HEK293T (cell line): ENCODE measurements around the gene ZNF564.

Source experiments
- CTCF ChIA-PET: fragments of 350-600 bp; formaldehyde crosslinking; extraction: SDS; loops from one replicate; lab custom pipeline; 2021; ENCODE audit warnings: antibody characterized with exemption, inconsistent platforms; lab: Yijun Ruan, JAX
- POLR2A ChIA-PET: fragments of 350-600 bp; formaldehyde crosslinking; extraction: SDS; loops from one replicate; lab custom pipeline; 2020; ENCODE audit warnings: antibody characterized with exemption, inconsistent platforms; lab: Yijun Ruan, JAX
- DNase-seq: peaks from one replicate; pipeline ENCODE4 v3.0.0; 2012; ENCODE audit warnings: mixed read lengths; ENCODE audit errors: extremely low spot score
- ARNT ChIP-seq: fragments of 450-650 bp; IDR thresholded peaks from 2 replicates; pipeline ENCODE4 v1.6.1; 2017; ENCODE audit warnings: mild to moderate bottlenecking
- BHLHE40 ChIP-seq: fragments of 450-650 bp; IDR thresholded peaks from 2 replicates; pipeline ENCODE4 v1.6.1; 2016; ENCODE audit warnings: mild to moderate bottlenecking, moderate library complexity, borderline replicate concordance
- CTBP1 ChIP-seq: fragments of 450-650 bp; IDR thresholded peaks from 2 replicates; pipeline ENCODE4 v1.6.1; 2016; ENCODE audit warnings: borderline replicate concordance
- ELF4 ChIP-seq: fragments of 450-650 bp; IDR thresholded peaks from 2 replicates; pipeline ENCODE4 v1.6.1; 2017; ENCODE audit warnings: antibody characterized with exemption
- FOXA1 ChIP-seq: fragments of 450-650 bp; IDR thresholded peaks from 2 replicates; pipeline ENCODE4 v1.6.1; 2016; ENCODE audit warnings: mild to moderate bottlenecking
- FOXK2 ChIP-seq: fragments of 450-650 bp; IDR thresholded peaks from 2 replicates; pipeline ENCODE4 v1.6.1; 2016; ENCODE audit warnings: mild to moderate bottlenecking
- FOXM1 ChIP-seq: fragments of 450-650 bp; IDR thresholded peaks from 2 replicates; pipeline ENCODE4 v1.6.1; 2017; ENCODE audit warnings: mild to moderate bottlenecking, borderline replicate concordance
- HDGF ChIP-seq: fragments of 450-650 bp; IDR thresholded peaks from 2 replicates; pipeline ENCODE4 v1.6.1; 2017; ENCODE audit warnings: antibody characterized with exemption, borderline replicate concordance
- L3MBTL2 ChIP-seq: fragments of 450-650 bp; conservative IDR thresholded peaks from 2 replicates; pipeline ENCODE4 v1.6.1; 2016; ENCODE audit warnings: mild to moderate bottlenecking
- LEF1 ChIP-seq: fragments of 450-650 bp; IDR thresholded peaks from 2 replicates; pipeline ENCODE4 v1.6.1; 2017; ENCODE audit warnings: mild to moderate bottlenecking, borderline replicate concordance
- NFRKB ChIP-seq: fragments of 450-650 bp; IDR thresholded peaks from 2 replicates; pipeline ENCODE4 v1.6.1; 2016; ENCODE audit warnings: mild to moderate bottlenecking, moderate library complexity
- PKNOX1 ChIP-seq: fragments of 450-650 bp; IDR thresholded peaks from 2 replicates; pipeline ENCODE4 v1.6.1; 2016
- SP1 ChIP-seq: fragments of 450-650 bp; IDR thresholded peaks from 2 replicates; pipeline ENCODE4 v1.6.1; 2017
- SUZ12 ChIP-seq: fragments of 450-650 bp; IDR thresholded peaks from 2 replicates; pipeline ENCODE4 v1.6.1; 2016; ENCODE audit warnings: mild to moderate bottlenecking
- TARDBP ChIP-seq: fragments of 450-650 bp; IDR thresholded peaks from 2 replicates; pipeline ENCODE4 v1.6.1; 2016
- ZNF384 ChIP-seq: fragments of 450-650 bp; IDR thresholded peaks from 2 replicates; pipeline ENCODE4 v1.6.1; 2016

ZNF564 gene

GRCh38 chr19:12546903-12547302 is 4.4 kb downstream of the ZNF564 start:
- ChIA-PET POLR2A (interaction anchor here (0.7 kb wide), 1 partner anchor 106 kb away, joined by 3 read pairs; no protein-coding TSS in a partner anchor), CTCF (no interaction called here)
- DNase-seq, result no peak
- TF ChIP-seq PKNOX1 (no peak), SUZ12 (no peak), HDGF (no peak), FOXM1 (no peak), SP1 (no peak), NFRKB (no peak)

- no peak for TF ChIP-seq BHLHE40
- no peak for TF ChIP-seq SP1
- TF ChIP-seq CTBP1, result no peak
- TF ChIP-seq FOXK2, result no peak
- TF ChIP-seq FOXM1, result no peak
- TF ChIP-seq ELF4, result no peak
- TF ChIP-seq TARDBP, result no peak
- no peak for TF ChIP-seq NFRKB
- no peak for TF ChIP-seq FOXA1
- no peak for TF ChIP-seq HDGF
- TF ChIP-seq ARNT, result no peak
- no peak for TF ChIP-seq PKNOX1
- TF ChIP-seq LEF1, result no peak
- TF ChIP-seq ZNF384, result no peak
- DNase-seq, result no peak
- POLR2A ChIA-PET, result no interaction called here
- CTCF ChIA-PET, result no interaction called here
Observed at GRCh38 chr19:12546068-12546467, 5.2 kb downstream of the ZNF564 start.

GRCh38 chr19:12545267-12545666 is 6.0 kb downstream of the ZNF564 start:
- CTCF ChIA-PET, result no interaction called here
- POLR2A ChIA-PET, result no interaction called here
- DNase-seq, result no peak
- TF ChIP-seq LEF1 (no peak), PKNOX1 (no peak), ARNT (no peak), SUZ12 (no peak), BHLHE40 (no peak), HDGF (no peak), FOXM1 (no peak), L3MBTL2 (no peak), NFRKB (no peak), ZNF384 (no peak), FOXA1 (no peak), CTBP1 (no peak), ELF4 (no peak), TARDBP (no peak), FOXK2 (no peak), SP1 (no peak)

GRCh38 chr19:12544401-12544876 is 6.8 kb downstream of the ZNF564 start:
- TF ChIP-seq SUZ12, result no peak
- no peak for TF ChIP-seq ELF4
- no peak for TF ChIP-seq SP1
- TF ChIP-seq ZNF384, result no peak
- POLR2A ChIA-PET, result no interaction called here
- CTCF ChIA-PET, result no interaction called here
- no peak for DNase-seq

GRCh38 chr19:12543855-12544254 is 7.4 kb downstream of the ZNF564 start:
- TF ChIP-seq SP1, result no peak
- TF ChIP-seq FOXK2, result no peak
- no peak for TF ChIP-seq NFRKB
- TF ChIP-seq ARNT, result no peak
- no peak for TF ChIP-seq CTBP1
- POLR2A ChIA-PET, result no interaction called here
- DNase-seq, result no peak
- CTCF ChIA-PET, result no interaction called here

GRCh38 chr19:12527034-12527836 is 24.0 kb downstream of the ZNF564 start:
- ChIA-PET POLR2A (no interaction called here), CTCF (no interaction called here)
- no peak for DNase-seq

GRCh38 chr19:12526542-12526941 is 24.7 kb downstream of the ZNF564 start:
- TF ChIP-seq FOXK2 (no peak), SUZ12 (no peak), FOXM1 (no peak), BHLHE40 (no peak), ZNF384 (no peak), PKNOX1 (no peak)
- CTCF ChIA-PET, result no interaction called here

More at GRCh38 chr19:12527034-12527836, 24.0 kb downstream of the ZNF564 start:
- no peak for TF ChIP-seq TARDBP
- TF ChIP-seq BHLHE40, result no peak
- no peak for TF ChIP-seq LEF1
- no peak for TF ChIP-seq ELF4
- TF ChIP-seq NFRKB, result no peak
- TF ChIP-seq FOXM1, result no peak
- no peak for TF ChIP-seq L3MBTL2
- TF ChIP-seq CTBP1, result no peak

More at GRCh38 chr19:12526542-12526941, 24.7 kb downstream of the ZNF564 start:
- no peak for DNase-seq
- POLR2A ChIA-PET, result no interaction called here
